Activated CD4-positive, alpha-beta T cell treated with anti-CD3 and anti-CD28 coated beads, Interleukin-2, Interleukin-4, amounts not matched to agents 100 ng/mL and 50 ng/mL, durations not matched to agents 16 hours and 8 hours (primary cell): Measurements from ENCODE around the gene SYNJ2.

ENCODE experiments used
- DNase-seq: peaks from one replicate; pipeline ENCODE4 v3.0.0-alpha.2; 2020; ENCODE audit warnings: low spot score

Gene SYNJ2

DNA sequence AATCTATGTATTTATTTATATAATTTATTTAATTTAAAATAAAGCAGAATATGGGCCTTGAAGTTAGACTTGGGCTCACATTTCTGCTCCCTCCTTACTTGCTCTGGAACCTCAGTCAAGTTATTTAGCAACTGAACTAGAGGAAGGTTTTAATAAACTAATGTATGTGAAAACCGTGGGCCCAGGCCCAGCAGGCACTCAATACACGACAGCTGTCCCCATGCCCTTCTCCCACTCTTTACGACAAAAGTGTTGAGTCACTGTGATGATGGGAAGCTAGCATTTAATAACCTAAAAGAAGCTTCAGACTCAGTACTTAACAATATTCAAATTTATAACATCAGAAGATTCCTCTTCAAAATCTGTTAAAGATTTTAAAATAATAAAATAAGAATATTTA lies 139.7 kb downstream of the SYNJ2 start:
- DNase-seq = no peak

DNA sequence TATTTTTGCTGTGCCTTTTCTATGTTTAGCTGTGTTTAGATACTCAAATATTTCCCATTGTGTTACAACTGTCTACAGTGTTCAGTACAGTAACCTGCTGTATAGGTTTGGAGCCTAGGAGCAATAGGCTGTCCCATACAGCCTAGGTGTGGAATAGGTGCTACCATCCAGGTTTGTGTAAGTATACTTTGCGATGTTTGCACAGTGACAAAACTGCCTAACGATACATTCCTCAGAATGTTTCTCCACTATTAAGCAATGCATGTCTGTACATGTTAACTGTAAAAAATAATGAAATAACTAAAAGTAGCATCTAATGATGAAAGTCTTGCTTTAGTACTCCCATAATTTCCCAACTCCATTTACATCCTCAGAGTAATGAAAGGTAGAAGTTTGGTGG lies 140.4 kb downstream of the SYNJ2 start:
- DNase-seq = no peak

DNA sequence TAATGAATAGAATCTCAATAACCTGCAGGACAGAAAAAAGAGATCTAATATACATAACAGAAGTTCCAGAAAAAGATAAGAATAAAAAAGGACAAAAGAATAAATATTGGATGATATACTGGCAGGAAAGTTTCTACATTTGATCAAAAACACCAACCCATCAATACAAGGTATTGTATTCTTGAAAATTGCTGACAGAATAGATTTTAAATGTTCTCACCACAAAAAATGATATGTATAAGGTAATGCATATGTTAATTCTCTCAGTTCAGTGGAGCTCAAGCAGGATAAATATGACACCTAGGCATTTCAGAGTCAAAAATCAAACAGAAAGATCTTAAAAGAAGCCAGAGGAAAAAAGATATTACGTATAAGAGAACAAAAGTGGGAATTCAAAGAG lies 142.6 kb downstream of the SYNJ2 start:
- no peak for DNase-seq

DNA sequence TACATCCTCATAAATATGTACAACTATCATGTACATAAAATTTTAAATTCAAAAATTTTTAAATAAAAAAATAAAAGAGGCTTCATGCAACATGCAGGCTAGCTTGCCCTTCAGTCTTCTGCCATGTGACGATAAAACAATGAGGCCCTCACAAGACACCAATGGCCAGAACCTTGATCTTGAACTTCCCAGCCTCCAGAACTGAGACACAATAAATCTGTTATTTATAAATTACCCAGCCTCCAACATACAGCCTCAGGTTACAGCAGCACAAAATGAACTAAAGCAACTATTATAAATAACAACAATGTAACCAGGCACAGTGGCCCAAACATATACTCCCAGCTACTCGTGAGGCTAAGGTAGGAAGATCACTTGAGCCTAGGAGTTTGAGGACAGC lies 143.6 kb downstream of the SYNJ2 start:
- no peak for DNase-seq

DNA sequence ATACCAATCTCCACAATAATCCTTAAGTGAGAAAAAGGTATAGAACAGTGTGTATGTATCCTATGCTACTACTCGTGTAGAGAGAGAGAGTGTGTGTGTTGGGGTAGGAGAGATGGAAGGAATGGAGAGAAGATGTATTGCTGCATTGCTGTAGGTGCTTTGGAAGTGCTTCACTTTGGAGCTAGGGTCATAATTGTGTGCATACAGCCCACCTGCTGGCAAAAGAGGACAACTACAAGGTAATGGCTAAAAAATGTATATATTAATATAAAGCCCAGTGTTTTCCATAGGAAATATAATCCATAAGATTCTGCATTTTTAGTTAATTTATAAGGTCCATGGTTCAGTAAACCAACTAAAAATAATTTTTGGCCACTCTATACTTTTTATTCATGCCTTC lies 150.3 kb downstream of the SYNJ2 start:
- DNase-seq = peak; percentile 21

DNA sequence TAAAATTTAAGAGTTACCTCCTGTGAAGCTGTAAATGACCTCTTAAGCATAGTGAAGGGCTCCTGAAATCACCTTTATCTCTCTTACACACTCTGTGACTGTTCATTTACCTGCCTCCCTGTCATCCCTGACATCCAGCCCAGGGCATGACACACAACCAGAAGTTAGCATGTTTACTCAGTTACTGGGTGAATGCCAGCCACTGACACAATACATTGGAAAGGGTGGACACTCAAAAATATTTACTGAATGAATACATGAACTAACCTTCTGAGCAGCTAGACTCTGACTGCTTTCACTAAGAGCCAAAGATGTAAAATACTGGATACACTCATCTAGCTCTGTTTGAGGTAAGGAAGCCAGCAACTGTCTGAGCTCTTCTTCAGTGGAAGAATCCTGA lies 161.1 kb downstream of the SYNJ2 start:
- DNase-seq = no peak

DNA sequence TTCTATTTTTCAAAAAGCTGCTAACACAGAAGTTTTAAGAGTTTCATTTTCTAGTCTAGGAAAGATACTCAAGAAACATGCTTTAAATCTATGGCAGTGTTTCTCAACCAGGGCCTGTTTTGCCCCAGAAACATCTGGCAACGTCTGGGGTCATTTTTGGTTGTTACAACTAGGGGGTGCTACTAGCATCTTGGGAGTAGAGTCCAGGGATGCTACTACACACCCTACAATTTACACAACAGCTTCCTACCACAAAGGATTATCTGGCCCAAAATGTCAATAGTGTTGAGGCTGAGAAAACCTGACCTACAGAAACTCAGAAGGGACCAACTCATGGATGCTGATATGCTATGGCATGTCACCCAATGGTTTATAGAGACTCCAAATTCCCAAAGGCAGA lies 162.0 kb downstream of the SYNJ2 start:
- peak; percentile 31 for DNase-seq
